Endodermal cell (in vitro differentiated cells): ENCODE data around the gene FABP7. TPM values are rescaled to one million over a fixed set of nuclear protein-coding genes. Genes with fewer than 3 reads are reported as not detected.
"Not testable (repeated sequence)": the region's sequence is repeated elsewhere in the genome, so short reads cannot be mapped to it uniquely, and the experiment has no call there.

Experiments
- DNase-seq: peaks from one replicate; pipeline ENCODE4 v3.0.0-alpha.2; 2017
- H3K27ac ChIP-seq: 2 replicates; pipeline ENCODE4 v1.5.1; 2013; ENCODE audit warnings: mild to moderate bottlenecking, low read depth, low read length, moderate library complexity
- H3K27me3 ChIP-seq: 2 replicates; pipeline ENCODE4 v1.6.1; 2013; ENCODE audit warnings: mild to moderate bottlenecking, low read length, moderate library complexity; ENCODE audit not compliant: insufficient read depth, control insufficient read depth, poor library complexity, severe bottlenecking
- H3K36me3 ChIP-seq: 2 replicates; pipeline ENCODE4 v1.7.0; 2013; ENCODE audit warnings: mild to moderate bottlenecking, low read length, moderate library complexity; ENCODE audit not compliant: control insufficient read depth, insufficient read depth
- H3K4me1 ChIP-seq: one replicate; pipeline ENCODE4 v1.7.0; 2013; ENCODE audit warnings: low read length; ENCODE audit not compliant: control insufficient read depth, insufficient read depth
- H3K4me3 ChIP-seq: 2 replicates; pipeline ENCODE4 v1.5.1; 2013; ENCODE audit warnings: mild to moderate bottlenecking, low read length, moderate library complexity
- H3K9ac ChIP-seq: 2 replicates; pipeline ENCODE4 v1.6.1; 2013; ENCODE audit warnings: mild to moderate bottlenecking, low read length, moderate library complexity; ENCODE audit not compliant: poor library complexity, severe bottlenecking; ENCODE audit errors: extremely low read depth
- H3K9me3 ChIP-seq: 2 replicates; pipeline ENCODE4 v1.6.1; 2013; ENCODE audit warnings: mild to moderate bottlenecking, low read length, moderate library complexity; ENCODE audit not compliant: control insufficient read depth
- H3K27ac Mint-ChIP-seq: 2 replicates; pipeline ENCODE4 v1.8.0; 2020; ENCODE audit warnings: mixed read lengths
- H3K27me3 Mint-ChIP-seq: 2 replicates; pipeline ENCODE4 v1.8.0; 2021; ENCODE audit warnings: mild to moderate bottlenecking, mixed read lengths; ENCODE audit not compliant: insufficient read depth
- H3K36me3 Mint-ChIP-seq: 2 replicates; pipeline ENCODE4 v1.8.0; 2020; ENCODE audit warnings: low read depth, mixed read lengths
- H3K4me1 Mint-ChIP-seq: 2 replicates; pipeline ENCODE4 v1.8.0; 2020; ENCODE audit warnings: mixed read lengths
- H3K4me3 Mint-ChIP-seq: 2 replicates; pipeline ENCODE4 v1.8.0; 2020; ENCODE audit warnings: mild to moderate bottlenecking, moderate library complexity, mixed read lengths
- H3K9me3 Mint-ChIP-seq: 2 replicates; pipeline ENCODE4 v1.8.0; 2020; ENCODE audit warnings: mild to moderate bottlenecking, mixed read lengths
- CTCF ChIP-seq: fragments of 200-600 bp; sonication (generic); conservative IDR thresholded peaks from 2 replicates; pipeline ENCODE4 v1.5.0; 2021; ENCODE audit warnings: antibody characterized with exemption, mild to moderate bottlenecking
- WGBS, 2 experiments: methylation state at CpG; one replicate each; pipeline versions ENCODE4 v1.1.5 to v1.1.7; 2013; ENCODE audit warnings: missing lambda C conversion rate in 2 of 2, mixed read lengths in 1 of 2; ENCODE audit not compliant: insufficient coverage in 1 of 2, insufficient read length in 1 of 2; 5-methylcytosine and 5-hydroxymethylcytosine counted together
- total RNA-seq, 2 donors: library from RNA; stranded (reverse); fragmentation: NEBNext Ultra II Directional in 1 of 2; extraction: Animal tissue kit (Norgen Biotek cat#: 25700) in 1 of 2; gene quantifications; 2 replicates in 1 of 2; 3 replicates in 1 of 2; pipeline ENCODE4 v1.2.1, GENCODE V29; 2021

The FABP7 gene
- total RNA-seq, 2 donors from 2014 or later: 2.7 to 3.4 TPM

- Mint-ChIP-seq H3K9me3 (peaks cover 28% of the 10 kb centered on the region), H3K27me3 (peaks cover 48% of the 10 kb centered on the region), H3K36me3 (peaks cover 5% of the 10 kb centered on the region), H3K4me1 (peaks cover 7% of the 10 kb centered on the region), H3K27ac (no peak overlapping the region), H3K4me3 (no peak overlapping the region)
- H3K27me3 ChIP-seq: no peaks in the 10 kb centered on the region
- no peaks in the 10 kb centered on the region for H3K4me1 ChIP-seq
- no peak overlapping the region for H3K9ac ChIP-seq
- H3K4me3 ChIP-seq: peak overlapping the region; percentile 23
- no peak for TF ChIP-seq CTCF
- peaks cover 24% of the 10 kb centered on the region for H3K9me3 ChIP-seq
- no peak overlapping the region for H3K27ac ChIP-seq
- WGBS, 2 experiments: 97 to 100% methylated on average over 3 to 10 of the region's 10 CpGs
- DNase-seq: no peak
- H3K36me3 ChIP-seq: no peaks in the 10 kb centered on the region
Measured at GRCh38 chr6:122747573-122747972, 31.9 kb upstream of the FABP7 start.

GRCh38 chr6:122748945-122749344 lies 30.6 kb upstream of the FABP7 start:
- H3K4me1 ChIP-seq, H3K36me3 Mint-ChIP-seq, H3K27ac Mint-ChIP-seq, H3K9ac ChIP-seq, H3K4me3 Mint-ChIP-seq, H3K27me3 ChIP-seq, DNase-seq, H3K36me3 ChIP-seq, H3K27ac ChIP-seq: not testable (repeated sequence)
- 95% methylated on average over 2 of the region's 5 CpGs; no CpG with 5 or more reads in 1 of the 2 experiments for WGBS, 2 experiments
- Mint-ChIP-seq H3K9me3 (peaks cover 31% of the 10 kb centered on the region), H3K4me1 (peaks cover 16% of the 10 kb centered on the region), H3K27me3 (peaks cover 54% of the 10 kb centered on the region)
- Histone ChIP-seq H3K9me3 (peaks cover 24% of the 10 kb centered on the region), H3K4me3 (peak overlapping the region; percentile 66)

GRCh38 chr6:122749451-122750050 lies 30.0 kb upstream of the FABP7 start:
- H3K36me3 ChIP-seq: no peaks in the 10 kb centered on the region
- peaks cover 6% of the 10 kb centered on the region for H3K36me3 Mint-ChIP-seq
- no peak overlapping the region for H3K9ac ChIP-seq
- H3K27me3 Mint-ChIP-seq: peaks cover 58% of the 10 kb centered on the region
- H3K4me3 ChIP-seq: peak overlapping the region; percentile 66
- H3K27ac ChIP-seq: no peak overlapping the region
- peaks cover 29% of the 10 kb centered on the region for H3K9me3 ChIP-seq
- no peaks in the 10 kb centered on the region for H3K27me3 ChIP-seq
- H3K4me3 Mint-ChIP-seq: no peak overlapping the region
- no peak overlapping the region for H3K27ac Mint-ChIP-seq
- peaks cover 35% of the 10 kb centered on the region for H3K9me3 Mint-ChIP-seq
- TF ChIP-seq CTCF: no peak
- 99% methylated on average over 3 of the region's 4 CpGs; no CpG with 5 or more reads in 1 of the 2 experiments for WGBS, 2 experiments
- no peaks in the 10 kb centered on the region for H3K4me1 ChIP-seq
- DNase-seq: no peak
- H3K4me1 Mint-ChIP-seq: peaks cover 16% of the 10 kb centered on the region

GRCh38 chr6:122751326-122751725 lies 28.2 kb upstream of the FABP7 start:
- Mint-ChIP-seq H3K4me3 (no peak overlapping the region), H3K36me3 (peaks cover 11% of the 10 kb centered on the region), H3K27me3 (peaks cover 65% of the 10 kb centered on the region), H3K4me1 (peaks cover 12% of the 10 kb centered on the region), H3K9me3 (peaks cover 49% of the 10 kb centered on the region), H3K27ac (no peak overlapping the region)
- no peak for DNase-seq
- 79 to 86% methylated on average over 2 to 3 of the region's 3 CpGs for WGBS, 2 experiments
- Histone ChIP-seq H3K36me3 (no peaks in the 10 kb centered on the region), H3K27ac (no peak overlapping the region), H3K4me3 (no peak overlapping the region), H3K9ac (no peak overlapping the region), H3K4me1 (no peaks in the 10 kb centered on the region), H3K9me3 (peaks cover 34% of the 10 kb centered on the region), H3K27me3 (no peaks in the 10 kb centered on the region)
- no peak for TF ChIP-seq CTCF
